CD4-positive, alpha-beta memory T cell (primary cell): ENCODE results near the gene VEZT. TPM values are rescaled to one million over a fixed set of nuclear protein-coding genes. Genes with fewer than 3 reads are reported as not detected.
"Not testable (repeated sequence)": the region's sequence is repeated elsewhere in the genome, so short reads cannot be mapped to it uniquely, and the experiment has no call there.

Experiments
- CTCF ChIA-PET: fragments of 350-600 bp; sonication (Branson Sonifier 250); formaldehyde crosslinking; loops from one replicate; lab custom pipeline; 2021; ENCODE audit warnings: inconsistent platforms; ENCODE audit not compliant: partially characterized antibody; lab: Charles Lee
- POLR2A ChIA-PET: fragments of 350-600 bp; sonication (Branson Sonifier 250); formaldehyde crosslinking; loops from one replicate; lab custom pipeline; 2021; ENCODE audit not compliant: partially characterized antibody; lab: Charles Lee
- DNase-seq, 5 donors: peaks; one replicate each; pipeline versions ENCODE4 v3.0.0 to v3.0.0-alpha.2; 2020 to 2022; ENCODE audit warnings: mixed read lengths in 1 of 5
- H3K27ac ChIP-seq: one replicate; pipeline ENCODE4 v1.7.0; 2013; ENCODE audit warnings: low read depth, low read length
- H3K27me3 ChIP-seq: 2 replicates; pipeline ENCODE4 v1.7.0; 2013; ENCODE audit warnings: mild to moderate bottlenecking, low read length, moderate library complexity; ENCODE audit not compliant: insufficient read depth
- H3K36me3 ChIP-seq: 2 replicates; pipeline ENCODE4 v1.7.0; 2013; ENCODE audit warnings: mild to moderate bottlenecking, low read length, moderate library complexity; ENCODE audit not compliant: insufficient read depth
- H3K4me1 ChIP-seq: 2 replicates; pipeline ENCODE4 v1.7.0; 2013; ENCODE audit warnings: mild to moderate bottlenecking, low read length, moderate library complexity; ENCODE audit not compliant: insufficient read depth
- H3K4me3 ChIP-seq, 2 donors: one replicate each; pipeline ENCODE4 v1.7.0; 2013; ENCODE audit warnings: low read length in 2 of 2, mild to moderate bottlenecking in 1 of 2
- H3K9me3 ChIP-seq, 2 donors: one replicate each; pipeline ENCODE4 v1.7.0; 2013; ENCODE audit warnings: low read length in 2 of 2, control low read depth in 1 of 2; ENCODE audit not compliant: control insufficient read depth in 1 of 2
- H3K27ac Mint-ChIP-seq, 7 donors: one replicate each; pipeline ENCODE4 v1.8.0; 2020 to 2021; ENCODE audit warnings: mixed read lengths in 7 of 7, mild to moderate bottlenecking in 6 of 7, inconsistent platforms in 3 of 7, moderate library complexity in 3 of 7
- H3K27me3 Mint-ChIP-seq, 2 donors: one replicate each; pipeline ENCODE4 v1.8.0; 2020 to 2021; ENCODE audit warnings: mixed read lengths in 2 of 2
- H3K36me3 Mint-ChIP-seq, 2 donors: one replicate each; pipeline ENCODE4 v1.8.0; 2020 to 2021; ENCODE audit warnings: mixed read lengths in 2 of 2, inconsistent platforms in 1 of 2, mild to moderate bottlenecking in 1 of 2
- H3K4me1 Mint-ChIP-seq, 4 donors: one replicate each; pipeline ENCODE4 v1.8.0; 2020 to 2021; ENCODE audit warnings: mixed read lengths in 4 of 4, mild to moderate bottlenecking in 1 of 4
- H3K4me3 Mint-ChIP-seq, 8 donors: one replicate each; pipeline ENCODE4 v1.8.0; 2020 to 2021; ENCODE audit warnings: mixed read lengths in 8 of 8, mild to moderate bottlenecking in 7 of 8, moderate library complexity in 6 of 8, inconsistent platforms in 3 of 8
- H3K9me3 Mint-ChIP-seq, 8 donors: one replicate each; pipeline ENCODE4 v1.8.0; 2020 to 2021; ENCODE audit warnings: mixed read lengths in 8 of 8, mild to moderate bottlenecking in 5 of 8, inconsistent platforms in 3 of 8, moderate library complexity in 1 of 8
- intact Hi-C: fragments of 100-400 bp; cut with micrococcal nuclease; formaldehyde crosslinking; loops from one replicate; pipeline ENCODE4 v1.15.1; 2023
- polyA plus RNA-seq, 2 donors: library from polyadenylated mRNA; unstranded; fragments of 300-500 nt; fragmentation: Illumina TruSeq; gene quantifications; one replicate each; pipeline ENCODE4 v1.2.3, GENCODE V29; 2021
- total RNA-seq, 2 experiments: library from RNA; stranded (reverse); gene quantifications; one replicate each; pipeline ENCODE4 v1.2.3, GENCODE V29; 2021

The VEZT gene
- total and polyA plus RNA-seq, 4 experiments from 2014 or later: 22.3 to 49.4 (median 34.9) TPM

GRCh38 chr12:95323212-95323611 is 105.6 kb downstream of the VEZT start:
- intact Hi-C loops: no loop called here
- no peak overlapping the region for H3K27ac Mint-ChIP-seq
- POLR2A ChIA-PET: no interaction called here

GRCh38 chr12:95324246-95324645 is 106.6 kb downstream of the VEZT start:
- H3K9me3 Mint-ChIP-seq, H3K4me3 ChIP-seq, H3K27me3 Mint-ChIP-seq, H3K4me3 Mint-ChIP-seq, H3K27ac ChIP-seq, H3K36me3 Mint-ChIP-seq, intact Hi-C loops, H3K4me1 Mint-ChIP-seq, H3K9me3 ChIP-seq, H3K27me3 ChIP-seq, H3K36me3 ChIP-seq, POLR2A ChIA-PET, H3K27ac Mint-ChIP-seq, DNase-seq, H3K4me1 ChIP-seq: not testable (repeated sequence)
- CTCF ChIA-PET: interaction anchor here (1.0 kb wide), 1 partner anchor 18 kb away, joined by 3 read pairs; no protein-coding TSS in a partner anchor

More at GRCh38 chr12:95323212-95323611, 105.6 kb downstream of the VEZT start:
- H3K9me3 Mint-ChIP-seq: no peaks in the 10 kb centered on the region
- H3K4me1 Mint-ChIP-seq: no peaks in the 10 kb centered on the region
- Histone ChIP-seq H3K36me3 (no peaks in the 10 kb centered on the region), H3K9me3 (no peaks in the 10 kb centered on the region), H3K27me3 (no peaks in the 10 kb centered on the region), H3K27ac (no peak overlapping the region), H3K4me1 (no peaks in the 10 kb centered on the region), H3K4me3 (no peak overlapping the region)
- peaks cover 3 to 6% of the 10 kb centered on the region in 2 donors for H3K27me3 Mint-ChIP-seq
- no peak for DNase-seq
- no peaks in the 10 kb centered on the region for H3K36me3 Mint-ChIP-seq
- CTCF ChIA-PET: interaction anchor here (1.0 kb wide), 1 partner anchor 19 kb away, joined by 3 read pairs; no protein-coding TSS in a partner anchor
- no peak overlapping the region for H3K4me3 Mint-ChIP-seq

GRCh38 chr12:95325501-95325900 is 107.9 kb downstream of the VEZT start:
- intact Hi-C loops: no loop called here
- Mint-ChIP-seq H3K27me3 (peaks cover 3 to 6% of the 10 kb centered on the region in 2 donors), H3K27ac (no peak overlapping the region), H3K4me3 (no peak overlapping the region), H3K4me1 (no peaks in the 10 kb centered on the region), H3K9me3 (no peaks in the 10 kb centered on the region), H3K36me3 (no peaks in the 10 kb centered on the region)
- Histone ChIP-seq H3K4me3 (no peak overlapping the region), H3K36me3 (no peaks in the 10 kb centered on the region), H3K9me3 (no peaks in the 10 kb centered on the region), H3K27me3 (no peaks in the 10 kb centered on the region), H3K4me1 (no peaks in the 10 kb centered on the region), H3K27ac (no peak overlapping the region)
- DNase-seq: no peak
- ChIA-PET CTCF (interaction anchor here (1.0 kb wide), 1 partner anchor 9 kb away, joined by 4 read pairs; no protein-coding TSS in a partner anchor), POLR2A (no interaction called here)

- Mint-ChIP-seq H3K4me3 (no peak overlapping the region), H3K36me3 (no peaks in the 10 kb centered on the region)
These were observed 108.8 kb downstream of the VEZT start for GRCh38 chr12:95326445-95326844.

GRCh38 chr12:95326855-95327254 is 109.2 kb downstream of the VEZT start:
- H3K9me3 ChIP-seq: no peaks in the 10 kb centered on the region
- H3K4me3 Mint-ChIP-seq: no peak overlapping the region
- POLR2A ChIA-PET: no interaction called here
- no peaks in the 10 kb centered on the region for H3K4me1 ChIP-seq
- no peaks in the 10 kb centered on the region for H3K9me3 Mint-ChIP-seq
- H3K4me3 ChIP-seq: no peak overlapping the region
- intact Hi-C loops: no loop called here
- H3K27me3 ChIP-seq: no peaks in the 10 kb centered on the region
- CTCF ChIA-PET: no interaction called here
- H3K27me3 Mint-ChIP-seq: peaks cover 3 to 6% of the 10 kb centered on the region in 2 donors
- no peaks in the 10 kb centered on the region for H3K36me3 ChIP-seq
- H3K36me3 Mint-ChIP-seq: no peaks in the 10 kb centered on the region
- H3K4me1 Mint-ChIP-seq: no peaks in the 10 kb centered on the region
- H3K27ac Mint-ChIP-seq: peak overlapping the region in 1 of 7 donors; percentile 10
- H3K27ac ChIP-seq: no peak overlapping the region
- no peak for DNase-seq

More at GRCh38 chr12:95326445-95326844, 108.8 kb downstream of the VEZT start:
- Mint-ChIP-seq H3K27me3 (peaks cover 3 to 6% of the 10 kb centered on the region in 2 donors), H3K4me1 (no peaks in the 10 kb centered on the region), H3K9me3 (no peaks in the 10 kb centered on the region), H3K27ac (no peak overlapping the region)
- DNase-seq: no peak
- no peak overlapping the region for H3K27ac ChIP-seq
- H3K27me3 ChIP-seq: no peaks in the 10 kb centered on the region
- no peaks in the 10 kb centered on the region for H3K4me1 ChIP-seq
- H3K36me3 ChIP-seq: no peaks in the 10 kb centered on the region
- no peak overlapping the region for H3K4me3 ChIP-seq
- ChIA-PET POLR2A (no interaction called here), CTCF (no interaction called here)
- intact Hi-C loops: no loop called here
- H3K9me3 ChIP-seq: no peaks in the 10 kb centered on the region

GRCh38 chr12:95328708-95329107 is 111.1 kb downstream of the VEZT start:
- Histone ChIP-seq H3K4me3 (no peak overlapping the region), H3K27ac (no peak overlapping the region), H3K27me3 (no peaks in the 10 kb centered on the region), H3K9me3 (no peaks in the 10 kb centered on the region), H3K36me3 (no peaks in the 10 kb centered on the region), H3K4me1 (no peaks in the 10 kb centered on the region)
- no peak for DNase-seq
- Mint-ChIP-seq H3K9me3 (no peaks in the 10 kb centered on the region), H3K4me1 (no peaks in the 10 kb centered on the region), H3K4me3 (no peak overlapping the region), H3K27ac (no peak overlapping the region), H3K27me3 (peaks cover 0 to 2% of the 10 kb centered on the region in 2 donors), H3K36me3 (no peaks in the 10 kb centered on the region)
- CTCF ChIA-PET: no interaction called here
- POLR2A ChIA-PET: no interaction called here
- intact Hi-C loops: no loop called here

GRCh38 chr12:95335948-95336347 is 118.3 kb downstream of the VEZT start:
- intact Hi-C loops: loop anchor here (2.0 kb wide), 1 partner anchor 219 kb away; no protein-coding TSS in a partner anchor
- Mint-ChIP-seq H3K4me1 (peaks cover 0 to 4% (median 2%) of the 10 kb centered on the region in 4 donors), H3K9me3 (peaks cover 0 to 6% (median 1%) of the 10 kb centered on the region in 8 donors), H3K27me3 (peaks cover 0 to 2% of the 10 kb centered on the region in 2 donors), H3K4me3 (no peak overlapping the region), H3K36me3 (no peaks in the 10 kb centered on the region), H3K27ac (peak overlapping the region in 1 of 7 donors; percentile 70)
- no peak for DNase-seq
- Histone ChIP-seq H3K4me3 (no peak overlapping the region), H3K36me3 (no peaks in the 10 kb centered on the region), H3K27ac (no peak overlapping the region), H3K4me1 (no peaks in the 10 kb centered on the region), H3K27me3 (no peaks in the 10 kb centered on the region), H3K9me3 (no peaks in the 10 kb centered on the region)
- ChIA-PET CTCF (no interaction called here), POLR2A (no interaction called here)
